Ascending aorta (tissue), 2 donors: Measurements from ENCODE around the gene PLIN4. TPM values are rescaled to one million over a fixed set of nuclear protein-coding genes. Genes with fewer than 3 reads are reported as not detected.

Source experiments
- DNase-seq, 2 donors: peaks; one replicate each; pipeline ENCODE4 v3.0.0-alpha.2; 2019; ENCODE audit warnings: low spot score in 2 of 2
- H3K27ac ChIP-seq, 2 donors: fragments of 200-600 bp; sonication (generic); one replicate each; pipeline ENCODE4 v1.5.1; 2016 to 2017; ENCODE audit warnings: mild to moderate bottlenecking in 1 of 2
- H3K27me3 ChIP-seq: fragments of 200-600 bp; sonication (generic); one replicate; pipeline ENCODE4 v1.5.1; 2017
- H3K36me3 ChIP-seq, 2 donors: fragments of 200-600 bp; sonication (generic); one replicate each; pipeline ENCODE4 v1.5.1; 2016
- H3K4me1 ChIP-seq, 2 donors: fragments of 200-600 bp; sonication (generic); one replicate each; pipeline ENCODE4 v1.5.1; 2016 to 2017; ENCODE audit warnings: mild to moderate bottlenecking in 1 of 2
- H3K4me3 ChIP-seq, 2 donors: fragments of 200-600 bp; sonication (generic); one replicate each; pipeline ENCODE4 v1.5.1; 2016 to 2017; ENCODE audit warnings: mild to moderate bottlenecking in 1 of 2
- H3K9me3 ChIP-seq, 2 donors: fragments of 200-600 bp; sonication (generic); one replicate each; pipeline ENCODE4 v1.5.1; 2016
- intact Hi-C: fragments of 100-400 bp; cut with DNase I; formaldehyde crosslinking; loops from one replicate; pipeline ENCODE4 v1.15.1; 2023
- total RNA-seq: library from RNA; depleted of rRNA; stranded (reverse); fragments of >200 nt; gene quantifications from one replicate; pipeline ENCODE4 v1.1.0, GENCODE V29; 2016
- TF ChIP-seq, protein P1 (sequence below), 3 experiments: fragments of 200-600 bp in 2 of 3; fragments of 450-650 bp in 1 of 3; sonication (generic) in 2 of 3; IDR thresholded peaks; one replicate each; pipeline ENCODE4 v1.5.1; 2016 to 2019; ENCODE audit warnings: antibody characterized with exemption in 3 of 3, mild to moderate bottlenecking in 1 of 3, moderate library complexity in 1 of 3

The PLIN4 gene
- total RNA-seq, 1 donor from 2014 or later: 15.1 TPM

DNA sequence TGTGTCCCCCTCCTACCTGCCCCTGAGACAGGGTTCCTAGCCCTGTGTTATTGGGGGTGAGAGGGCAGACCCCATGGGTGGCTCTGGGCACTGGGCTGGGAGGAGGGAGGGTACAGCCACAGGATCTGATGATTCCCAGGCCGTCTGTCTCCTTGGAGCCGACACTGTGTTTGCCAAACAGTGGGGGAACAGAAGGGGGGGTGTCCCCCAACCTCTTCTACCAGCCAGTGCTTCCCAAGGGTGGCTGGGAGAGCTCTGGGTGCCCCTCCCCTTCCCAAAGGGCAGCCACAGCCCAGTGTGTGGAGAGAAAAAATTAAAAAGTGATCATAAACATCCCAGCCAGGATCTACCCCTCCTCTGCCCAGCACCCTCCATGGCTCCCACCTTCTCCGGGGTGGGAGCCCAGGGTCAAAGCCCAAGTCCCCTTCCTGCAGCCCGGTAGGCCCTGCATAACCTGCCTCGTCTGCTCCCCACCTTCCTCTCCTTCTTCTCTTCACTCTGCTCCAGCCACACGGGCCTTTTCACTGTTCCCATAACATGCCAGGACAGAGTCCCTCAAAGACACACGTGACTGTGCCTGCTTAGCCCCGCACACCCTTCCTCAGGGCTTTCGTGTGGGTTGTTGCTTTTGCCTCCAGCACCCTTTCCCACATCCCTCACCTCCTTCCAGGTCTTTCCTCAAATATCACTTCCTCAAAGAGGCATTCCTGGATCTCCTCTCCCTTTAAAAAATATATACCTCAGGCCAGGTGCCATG lies 1.4 kb upstream of the PLIN4 start:
- intact Hi-C loops: no loop called here

DNA sequence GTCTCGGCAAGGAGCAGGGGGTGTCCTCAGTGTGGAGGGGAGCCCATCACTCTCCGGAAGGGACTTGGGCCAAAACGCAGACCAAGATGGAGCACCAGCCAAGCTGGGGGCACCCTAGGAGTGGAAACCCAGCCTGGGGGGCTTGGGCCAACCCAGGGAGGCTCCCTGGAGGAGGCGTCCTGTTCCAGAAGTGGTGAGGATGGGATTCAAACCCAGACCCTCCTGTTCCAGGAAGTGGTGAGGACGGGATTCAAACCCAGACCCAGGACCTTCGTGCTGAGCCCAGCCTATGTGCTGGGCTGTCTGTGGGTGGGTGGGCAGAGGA lies 848 bp upstream of the PLIN4 start:
- intact Hi-C loops: no loop called here
- H3K4me1 ChIP-seq: peaks cover 3 to 13% of the 10 kb centered on the region in 2 donors
- no peaks in the 10 kb centered on the region for H3K9me3 ChIP-seq
- H3K27me3 ChIP-seq: no peaks in the 10 kb centered on the region
- no peak for DNase-seq
- no peaks in the 10 kb centered on the region for H3K36me3 ChIP-seq
- H3K27ac ChIP-seq: no peak overlapping the region
- no peak overlapping the region for H3K4me3 ChIP-seq
- TF ChIP-seq, protein P1, sequence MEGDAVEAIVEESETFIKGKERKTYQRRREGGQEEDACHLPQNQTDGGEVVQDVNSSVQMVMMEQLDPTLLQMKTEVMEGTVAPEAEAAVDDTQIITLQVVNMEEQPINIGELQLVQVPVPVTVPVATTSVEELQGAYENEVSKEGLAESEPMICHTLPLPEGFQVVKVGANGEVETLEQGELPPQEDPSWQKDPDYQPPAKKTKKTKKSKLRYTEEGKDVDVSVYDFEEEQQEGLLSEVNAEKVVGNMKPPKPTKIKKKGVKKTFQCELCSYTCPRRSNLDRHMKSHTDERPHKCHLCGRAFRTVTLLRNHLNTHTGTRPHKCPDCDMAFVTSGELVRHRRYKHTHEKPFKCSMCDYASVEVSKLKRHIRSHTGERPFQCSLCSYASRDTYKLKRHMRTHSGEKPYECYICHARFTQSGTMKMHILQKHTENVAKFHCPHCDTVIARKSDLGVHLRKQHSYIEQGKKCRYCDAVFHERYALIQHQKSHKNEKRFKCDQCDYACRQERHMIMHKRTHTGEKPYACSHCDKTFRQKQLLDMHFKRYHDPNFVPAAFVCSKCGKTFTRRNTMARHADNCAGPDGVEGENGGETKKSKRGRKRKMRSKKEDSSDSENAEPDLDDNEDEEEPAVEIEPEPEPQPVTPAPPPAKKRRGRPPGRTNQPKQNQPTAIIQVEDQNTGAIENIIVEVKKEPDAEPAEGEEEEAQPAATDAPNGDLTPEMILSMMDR (IDR thresholded peaks at IDR 0.05): no peak

More for the DNA sequence above, 1.4 kb upstream of the PLIN4 start:
- Histone ChIP-seq H3K27me3 (no peaks in the 10 kb centered on the region), H3K4me1 (peaks cover 3 to 13% of the 10 kb centered on the region in 2 donors), H3K9me3 (no peaks in the 10 kb centered on the region), H3K27ac (no peak overlapping the region), H3K4me3 (no peak overlapping the region), H3K36me3 (no peaks in the 10 kb centered on the region)
- DNase-seq: no peak
- TF ChIP-seq, protein P1 (IDR thresholded peaks at IDR 0.05): no peak

DNA sequence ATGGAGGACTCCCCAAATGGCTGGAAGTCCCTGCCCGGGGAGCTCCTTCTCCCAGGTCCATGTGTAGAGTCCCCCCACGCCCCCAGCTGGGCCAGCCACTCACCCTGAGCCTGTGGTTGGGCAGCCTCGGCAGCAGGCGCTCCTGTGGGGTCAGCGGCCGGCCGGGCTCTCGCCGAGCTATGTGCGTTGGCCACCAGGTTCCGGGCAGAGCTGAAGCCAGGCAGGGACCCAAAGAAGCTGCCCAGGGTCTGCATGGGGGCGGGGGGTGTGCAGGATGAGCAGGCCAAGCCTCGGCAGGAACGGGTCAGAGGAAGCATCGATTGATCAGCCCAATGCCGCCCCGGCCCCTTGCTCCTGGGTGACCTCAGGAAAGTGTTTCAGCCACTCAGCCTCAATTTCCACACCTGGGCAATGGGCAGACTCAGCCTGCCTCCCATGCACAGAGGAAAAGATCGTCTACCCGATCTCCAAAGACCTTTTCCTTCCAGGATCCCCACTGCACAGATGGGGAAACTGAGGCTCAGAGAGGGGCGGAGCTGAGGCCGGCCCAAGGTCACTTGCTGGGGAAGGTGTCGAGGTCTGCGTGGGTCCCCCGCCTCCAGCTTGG lies 732 bp downstream of the PLIN4 start:
- peaks cover 3 to 13% of the 10 kb centered on the region in 2 donors for H3K4me1 ChIP-seq
- no peaks in the 10 kb centered on the region for H3K27me3 ChIP-seq
- intact Hi-C loops: no loop called here
- peak overlapping the region in 1 of 2 donors; percentile 53 for H3K4me3 ChIP-seq
- peak overlapping the region in 1 of 2 donors; percentile 27 for H3K27ac ChIP-seq
- TF ChIP-seq, protein P1 (IDR thresholded peaks at IDR 0.05): no peak
- no peaks in the 10 kb centered on the region for H3K36me3 ChIP-seq
- no peak for DNase-seq
- no peaks in the 10 kb centered on the region for H3K9me3 ChIP-seq

DNA sequence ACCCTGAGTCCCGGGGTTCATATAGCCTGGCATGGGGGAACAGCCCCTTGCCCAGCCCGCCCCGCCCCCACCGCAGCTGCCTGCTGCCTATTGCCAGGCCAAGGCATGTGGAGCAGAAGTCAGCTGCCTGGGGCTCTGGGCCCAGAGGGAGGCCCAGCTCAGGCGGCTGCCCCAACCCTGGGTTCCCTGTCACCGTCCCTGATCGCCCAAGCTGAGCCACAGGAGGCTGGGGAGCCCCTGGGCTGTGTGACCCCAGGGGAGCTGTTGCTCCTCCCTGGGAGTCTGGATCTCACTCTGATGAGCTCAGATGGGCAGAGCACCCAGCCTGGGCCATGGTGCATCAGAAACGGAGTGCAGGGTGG lies 1.4 kb downstream of the PLIN4 start:
- Histone ChIP-seq H3K9me3 (no peaks in the 10 kb centered on the region), H3K4me1 (peaks cover 3 to 13% of the 10 kb centered on the region in 2 donors), H3K27ac (peak overlapping the region in 1 of 2 donors; percentile 27), H3K27me3 (no peaks in the 10 kb centered on the region), H3K36me3 (no peaks in the 10 kb centered on the region), H3K4me3 (no peak overlapping the region)
- DNase-seq: no peak
- intact Hi-C loops: no loop called here
- TF ChIP-seq, protein P1 (IDR thresholded peaks at IDR 0.05): no peak

DNA sequence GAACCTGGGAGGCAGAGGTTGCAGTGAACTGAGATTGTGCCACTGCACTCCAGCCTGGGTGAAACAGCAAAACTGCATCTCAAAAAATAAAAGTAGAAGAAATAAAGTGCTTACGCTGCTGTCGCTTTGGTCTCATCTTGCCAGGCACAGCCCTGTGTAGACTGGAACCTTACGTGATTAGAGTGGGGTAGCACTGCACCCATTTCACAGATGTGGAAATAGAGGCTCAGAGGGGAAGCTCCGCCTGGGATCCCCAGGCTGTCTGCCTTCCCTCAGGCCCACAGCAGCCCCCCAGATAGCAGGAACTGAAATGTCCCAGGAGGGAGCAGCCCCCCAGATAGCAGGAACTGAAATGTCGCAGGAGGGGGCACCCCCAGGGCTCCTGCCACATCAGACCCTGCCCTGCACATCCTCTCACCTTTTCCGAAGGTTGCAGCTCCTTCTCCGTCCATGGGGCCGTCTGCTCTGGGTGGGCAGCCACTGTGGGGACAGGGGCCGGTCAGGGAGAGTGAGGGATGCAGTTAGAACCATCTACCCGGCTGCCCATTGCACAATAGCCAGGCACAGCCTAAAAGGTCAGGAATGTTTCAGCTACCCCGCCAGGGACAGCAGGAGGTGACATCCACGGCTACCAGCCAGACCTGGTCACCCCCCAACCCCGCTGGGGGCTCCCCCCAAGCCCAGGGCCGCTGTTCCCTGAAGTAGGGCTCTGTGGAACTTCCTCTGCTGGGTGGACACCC lies 1.9 kb downstream of the PLIN4 start:
- H3K27me3 ChIP-seq: no peaks in the 10 kb centered on the region
- DNase-seq: no peak
- peaks cover 3 to 13% of the 10 kb centered on the region in 2 donors for H3K4me1 ChIP-seq
- no peaks in the 10 kb centered on the region for H3K9me3 ChIP-seq
- no peaks in the 10 kb centered on the region for H3K36me3 ChIP-seq
- intact Hi-C loops: no loop called here
- TF ChIP-seq, protein P1 (IDR thresholded peaks at IDR 0.05): no peak
- H3K4me3 ChIP-seq: no peak overlapping the region
- no peak overlapping the region for H3K27ac ChIP-seq
